ENCODE data around the gene COPG1. TPM values are rescaled to one million over a fixed set of nuclear protein-coding genes. Genes with fewer than 3 reads are reported as not detected.
A peak's percentile ranks its signal among the peaks of the same experiment; 100 is the strongest.
"Not testable (repeated sequence)": the region's sequence is repeated elsewhere in the genome, so short reads cannot be mapped to it uniquely, and the experiment has no call there.

The COPG1 gene
- total RNA-seq, 2 donors from 2014 or later = 203 to 236 TPM

- no peak overlapping the region for H3K27ac Mint-ChIP-seq
Observed at GRCh38 chr3:129254536-129255230, 5.3 kb downstream of the COPG1 start.

DNA sequence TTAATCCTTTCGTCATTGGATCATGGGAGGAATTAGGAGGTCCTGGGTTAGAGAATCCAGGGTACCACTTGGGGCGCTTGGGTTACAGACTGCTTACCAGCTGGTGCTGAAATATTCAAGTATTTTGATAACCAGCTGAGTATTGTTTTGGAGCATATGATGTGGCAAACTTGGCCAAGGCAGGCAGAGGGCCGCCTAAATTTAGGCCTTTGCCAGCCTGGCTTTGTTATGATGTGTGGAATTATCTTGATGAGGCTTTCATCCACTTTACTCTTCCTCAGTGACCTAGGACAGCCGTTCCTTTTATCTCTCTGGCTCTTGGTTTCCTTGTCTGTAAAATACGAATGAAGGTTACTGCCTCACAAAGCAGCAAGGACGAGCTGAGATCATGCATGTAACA, 6.9 kb downstream of the COPG1 start:
- no peaks in the 10 kb centered on the region for H3K27me3 Mint-ChIP-seq
- H3K27ac Mint-ChIP-seq = no peak overlapping the region
- H3K4me1 Mint-ChIP-seq (ENCODE audit: low read depth in 2 of 2) = peaks cover 21 to 33% of the 10 kb centered on the region in 2 donors
- H3K9me3 Mint-ChIP-seq = no peaks in the 10 kb centered on the region
- ATAC-seq (no peak), DNase-seq (ENCODE audit: low spot score) (no peak)
- no peak overlapping the region for H3K4me3 Mint-ChIP-seq
- H3K36me3 Mint-ChIP-seq = peaks cover 29% of the 10 kb centered on the region

More at GRCh38 chr3:129254536-129255230, 5.3 kb downstream of the COPG1 start:
- DNase-seq (ENCODE audit: low spot score) (no peak), ATAC-seq (no peak)
- Mint-ChIP-seq H3K9me3 (no peaks in the 10 kb centered on the region), H3K27me3 (no peaks in the 10 kb centered on the region), H3K36me3 (peaks cover 23% of the 10 kb centered on the region), H3K4me1 (ENCODE audit: low read depth in 2 of 2) (peaks cover 25 to 37% of the 10 kb centered on the region in 2 donors), H3K4me3 (no peak overlapping the region)

DNA sequence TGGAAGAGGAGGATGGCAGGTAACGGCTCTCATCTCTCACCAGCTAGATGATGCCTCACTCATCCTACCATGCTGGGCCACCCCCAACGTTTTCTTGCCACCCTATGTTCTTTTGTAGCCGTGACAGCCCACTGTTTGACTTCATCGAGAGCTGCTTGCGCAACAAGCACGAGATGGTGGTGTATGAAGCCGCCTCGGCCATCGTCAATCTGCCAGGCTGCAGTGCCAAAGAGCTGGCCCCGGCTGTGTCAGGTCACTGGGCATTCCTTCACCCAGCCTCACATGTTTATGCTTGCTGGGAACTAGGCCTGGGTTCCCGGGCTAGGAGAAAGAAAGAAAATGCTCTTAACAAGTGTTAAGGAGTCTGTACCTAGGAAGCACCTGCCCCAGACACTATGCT, 8.2 kb downstream of the COPG1 start:
- DNase-seq (ENCODE audit: low spot score) = no peak
- peaks cover 14 to 32% of the 10 kb centered on the region in 2 donors for H3K4me1 Mint-ChIP-seq (ENCODE audit: low read depth in 2 of 2)
- no peaks in the 10 kb centered on the region for H3K27me3 Mint-ChIP-seq
- H3K9me3 Mint-ChIP-seq = no peaks in the 10 kb centered on the region
- no peak overlapping the region for H3K4me3 Mint-ChIP-seq
- H3K27ac Mint-ChIP-seq = no peak overlapping the region
- peaks cover 30% of the 10 kb centered on the region for H3K36me3 Mint-ChIP-seq
- ATAC-seq = no peak

DNA sequence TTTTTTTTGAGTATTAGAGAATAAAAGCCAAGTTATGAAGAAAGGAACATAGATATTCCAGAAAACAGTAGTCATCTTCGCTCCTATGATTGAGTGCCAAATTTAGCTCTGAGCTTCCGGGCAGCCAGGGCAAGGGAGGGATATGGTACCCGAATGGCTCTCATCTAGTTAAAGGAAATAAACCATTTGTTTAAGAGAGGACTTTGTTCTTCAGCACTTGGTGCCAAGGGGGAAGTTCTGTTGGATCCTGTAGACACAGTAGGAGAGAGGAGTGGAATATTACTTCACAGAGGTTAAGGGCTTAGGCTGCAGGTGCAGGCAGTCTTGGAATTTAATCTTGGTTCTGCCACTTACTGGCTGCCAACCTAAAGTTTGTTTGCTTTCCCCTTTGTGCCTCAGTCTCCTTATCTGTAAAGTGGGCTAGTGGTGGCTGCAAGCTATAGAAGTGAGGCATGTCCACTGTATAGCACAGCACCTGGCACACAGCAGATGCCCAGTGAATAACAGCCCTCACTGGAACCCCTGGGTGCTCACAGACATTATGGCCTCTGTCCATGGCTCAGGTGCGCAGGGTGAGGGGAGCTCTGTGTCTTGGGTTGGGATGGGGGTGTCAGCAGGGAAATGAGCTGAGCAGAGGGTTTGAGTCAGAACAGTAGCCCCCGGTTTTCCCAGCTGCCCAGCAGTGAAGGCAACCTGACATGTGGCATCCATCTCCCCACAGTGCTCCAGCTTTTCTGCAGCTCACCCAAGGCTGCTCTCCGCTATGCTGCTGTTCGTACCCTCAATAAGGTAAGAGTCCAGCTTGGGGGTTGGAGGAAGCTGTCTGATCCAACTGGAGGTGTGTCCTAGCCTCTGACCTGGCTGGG, 10.4 kb downstream of the COPG1 start:
- Mint-ChIP-seq H3K27ac (no peak overlapping the region), H3K36me3 (peaks cover 36% of the 10 kb centered on the region), H3K27me3 (no peaks in the 10 kb centered on the region), H3K4me1 (ENCODE audit: low read depth in 2 of 2) (peaks cover 6 to 31% of the 10 kb centered on the region in 2 donors), H3K4me3 (no peak overlapping the region), H3K9me3 (no peaks in the 10 kb centered on the region)
- DNase-seq (ENCODE audit: low spot score) (no peak), ATAC-seq (no peak)

- H3K27me3 Mint-ChIP-seq = no peaks in the 10 kb centered on the region
- peaks cover 36% of the 10 kb centered on the region for H3K36me3 Mint-ChIP-seq
- no peak for ATAC-seq
- H3K4me3 Mint-ChIP-seq = no peak overlapping the region
- H3K27ac Mint-ChIP-seq = no peak overlapping the region
- DNase-seq (ENCODE audit: low spot score) = no peak
- H3K9me3 Mint-ChIP-seq = no peaks in the 10 kb centered on the region
- peaks cover 6 to 31% of the 10 kb centered on the region in 2 donors for H3K4me1 Mint-ChIP-seq (ENCODE audit: low read depth in 2 of 2)
Observed at GRCh38 chr3:129260606-129261005, 11.2 kb downstream of the COPG1 start.

DNA sequence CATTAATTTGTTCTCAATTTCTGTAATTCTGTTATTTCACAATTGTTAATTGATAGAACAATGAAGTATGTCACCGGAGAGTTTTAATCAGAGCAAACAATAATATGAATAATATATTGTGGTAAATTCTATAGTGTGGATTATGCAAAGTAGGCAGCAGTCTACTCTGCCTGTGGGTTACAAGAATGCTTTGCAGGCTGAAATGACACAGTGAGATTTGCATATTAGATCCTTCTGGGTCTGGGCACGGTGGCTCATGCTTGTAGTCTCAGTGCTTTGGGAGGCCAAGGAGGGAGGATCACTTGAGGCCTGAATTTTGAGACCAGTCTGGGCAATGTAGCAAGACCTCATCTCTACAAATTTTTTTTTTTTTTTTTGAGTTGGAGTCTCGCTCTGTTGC, 12.5 kb downstream of the COPG1 start:
- Mint-ChIP-seq H3K27me3 (no peaks in the 10 kb centered on the region), H3K36me3 (peaks cover 42% of the 10 kb centered on the region), H3K9me3 (no peaks in the 10 kb centered on the region), H3K4me1 (ENCODE audit: low read depth in 2 of 2) (peaks cover 6 to 27% of the 10 kb centered on the region in 2 donors), H3K4me3 (no peak overlapping the region), H3K27ac (no peak overlapping the region)
- DNase-seq (ENCODE audit: low spot score) = no peak
- no peak for ATAC-seq

- ATAC-seq (peak in 1 of 2 donors; percentile 13), DNase-seq (ENCODE audit: low spot score) (no peak)
- no peaks in the 10 kb centered on the region for H3K27me3 Mint-ChIP-seq
- peaks cover 41% of the 10 kb centered on the region for H3K36me3 Mint-ChIP-seq
- H3K27ac Mint-ChIP-seq = peak overlapping the region in 1 of 2 donors; percentile 21
- H3K4me3 Mint-ChIP-seq = no peak overlapping the region
- H3K4me1 Mint-ChIP-seq (ENCODE audit: low read depth in 2 of 2) = peaks cover 6 to 27% of the 10 kb centered on the region in 2 donors
- H3K9me3 Mint-ChIP-seq = no peaks in the 10 kb centered on the region
Observed at GRCh38 chr3:129263161-129263910, 13.9 kb downstream of the COPG1 start.

DNA sequence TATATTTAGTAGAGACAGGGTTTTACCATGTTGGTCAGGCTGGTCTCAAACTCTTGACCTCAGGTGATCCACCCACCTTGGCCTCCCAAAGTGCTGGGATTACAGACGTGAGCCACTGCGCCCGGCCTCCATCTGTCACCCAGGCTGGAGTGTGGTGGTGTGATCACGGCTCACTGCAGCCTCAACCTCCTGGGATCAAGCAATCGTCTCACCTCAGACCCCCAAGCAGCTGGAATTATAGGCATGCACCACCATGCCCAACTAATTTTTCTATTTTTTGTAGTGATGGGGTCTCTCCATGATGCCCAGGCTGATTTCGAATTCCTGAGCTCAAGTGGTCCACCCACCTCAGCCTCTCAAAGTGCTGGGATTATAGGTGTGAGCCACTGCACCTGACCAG, 15.6 kb downstream of the COPG1 start:
- Mint-ChIP-seq H3K4me1 (ENCODE audit: low read depth in 2 of 2) (peaks cover 6 to 22% of the 10 kb centered on the region in 2 donors), H3K36me3 (peaks cover 50% of the 10 kb centered on the region)
- H3K27me3 Mint-ChIP-seq; DNase-seq (ENCODE audit: low spot score); H3K9me3 Mint-ChIP-seq; H3K27ac Mint-ChIP-seq; ATAC-seq; H3K4me3 Mint-ChIP-seq: not testable (repeated sequence)

DNA sequence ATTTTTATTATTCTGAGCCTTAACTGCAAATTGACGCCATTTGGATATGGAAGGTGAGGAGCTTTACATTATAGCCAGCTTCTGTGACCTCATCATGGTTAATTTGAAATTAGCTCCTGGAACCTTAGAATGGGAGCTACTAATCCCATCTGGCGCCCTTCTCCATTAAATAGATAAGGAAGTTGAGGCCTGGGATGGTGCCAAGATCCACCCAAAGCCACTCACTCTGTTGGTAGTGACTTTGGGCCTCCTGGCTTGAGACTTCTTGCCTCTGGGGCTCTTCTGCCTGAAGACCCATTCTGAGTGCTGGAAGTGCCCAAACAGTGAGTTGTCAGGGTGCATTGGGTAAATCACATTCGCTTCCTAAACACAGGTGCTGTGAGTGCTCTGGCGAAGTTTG, 17.2 kb downstream of the COPG1 start:
- DNase-seq (ENCODE audit: low spot score) = no peak
- H3K9me3 Mint-ChIP-seq = no peaks in the 10 kb centered on the region
- ATAC-seq = no peak
- H3K27ac Mint-ChIP-seq = no peak overlapping the region
- H3K4me3 Mint-ChIP-seq = no peak overlapping the region
- H3K4me1 Mint-ChIP-seq (ENCODE audit: low read depth in 2 of 2) = peaks cover 0 to 15% of the 10 kb centered on the region in 2 donors
- no peaks in the 10 kb centered on the region for H3K27me3 Mint-ChIP-seq
- peaks cover 51% of the 10 kb centered on the region for H3K36me3 Mint-ChIP-seq

GRCh38 chr3:129268396-129268795, 19.0 kb downstream of the COPG1 start:
- H3K4me3 Mint-ChIP-seq = no peak overlapping the region
- H3K36me3 Mint-ChIP-seq = peaks cover 44% of the 10 kb centered on the region

DNA sequence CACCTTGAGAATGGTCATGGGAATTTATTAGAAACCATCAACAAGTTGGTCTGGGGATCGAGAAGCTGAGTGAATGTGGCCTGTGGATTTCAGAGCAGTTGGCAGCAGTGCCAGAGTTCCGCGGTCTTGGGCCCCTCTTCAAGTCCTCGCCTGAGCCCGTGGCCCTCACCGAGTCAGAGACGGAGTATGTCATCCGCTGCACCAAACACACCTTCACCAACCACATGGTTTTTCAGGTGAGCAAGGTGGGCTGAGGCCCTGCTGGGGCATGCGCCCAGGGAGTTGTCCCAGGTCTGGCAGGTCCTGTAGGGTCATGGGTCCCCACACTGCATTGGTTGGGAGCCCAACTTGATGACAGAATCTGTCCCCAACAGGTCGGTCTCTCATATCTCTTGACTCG, 22.3 kb downstream of the COPG1 start:
- H3K36me3 Mint-ChIP-seq = peaks cover 50% of the 10 kb centered on the region
- no peak for DNase-seq (ENCODE audit: low spot score)
- peaks cover 0 to 4% of the 10 kb centered on the region in 2 donors for H3K4me1 Mint-ChIP-seq (ENCODE audit: low read depth in 2 of 2)
- H3K27ac Mint-ChIP-seq = no peak overlapping the region
- ATAC-seq = no peak
- no peaks in the 10 kb centered on the region for H3K9me3 Mint-ChIP-seq
- H3K4me3 Mint-ChIP-seq = no peak overlapping the region
- H3K27me3 Mint-ChIP-seq = no peaks in the 10 kb centered on the region

More at GRCh38 chr3:129268396-129268795, 19.0 kb downstream of the COPG1 start:
- Mint-ChIP-seq H3K4me1 (ENCODE audit: low read depth in 2 of 2) (peaks cover 0 to 8% of the 10 kb centered on the region in 2 donors), H3K27me3 (no peaks in the 10 kb centered on the region), H3K9me3 (no peaks in the 10 kb centered on the region), H3K27ac (peak overlapping the region in 1 of 2 donors; percentile 43)
- DNase-seq (ENCODE audit: low spot score) (no peak), ATAC-seq (no peak)

DNA sequence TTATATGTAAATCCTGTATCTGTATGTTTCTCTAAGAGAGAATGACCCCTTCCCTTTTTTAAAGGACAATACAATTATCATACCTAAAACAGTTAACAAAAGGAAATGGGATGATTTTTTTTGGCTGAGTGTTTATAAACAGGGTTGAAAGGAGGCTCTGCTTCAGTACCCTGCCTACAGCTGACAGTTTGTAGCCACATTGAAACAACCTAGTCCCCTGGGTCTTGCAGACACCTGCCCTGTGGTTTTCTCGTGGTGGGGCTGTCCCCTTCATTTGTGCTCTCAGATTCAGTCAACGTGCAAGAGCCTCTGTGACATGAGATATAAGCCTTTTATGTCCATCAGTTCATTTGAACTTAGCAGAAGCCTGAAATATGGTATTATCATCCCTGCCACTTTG, 27.0 kb downstream of the COPG1 start:
- Mint-ChIP-seq H3K27ac (peak overlapping the region; percentile 7 to 13), H3K9me3 (no peaks in the 10 kb centered on the region), H3K4me1 (ENCODE audit: low read depth in 2 of 2) (peaks cover 19 to 26% of the 10 kb centered on the region in 2 donors), H3K4me3 (no peak overlapping the region), H3K36me3 (peaks cover 29% of the 10 kb centered on the region), H3K27me3 (no peaks in the 10 kb centered on the region)
- DNase-seq (ENCODE audit: low spot score) (no peak), ATAC-seq (no peak)

GRCh38 chr3:129277829-129278271, 28.4 kb downstream of the COPG1 start:
- DNase-seq (ENCODE audit: low spot score) (no peak), ATAC-seq (no peak)
- H3K9me3 Mint-ChIP-seq = no peaks in the 10 kb centered on the region
- peaks cover 28 to 36% of the 10 kb centered on the region in 2 donors for H3K4me1 Mint-ChIP-seq (ENCODE audit: low read depth in 2 of 2)
- H3K27ac Mint-ChIP-seq = peak overlapping the region; percentile 88 to 92
- peak overlapping the region; percentile 89 for H3K4me3 Mint-ChIP-seq
- H3K36me3 Mint-ChIP-seq = peaks cover 26% of the 10 kb centered on the region
- no peaks in the 10 kb centered on the region for H3K27me3 Mint-ChIP-seq

Measured in natural killer cell treated with Interleukin-12 subunit alpha and Interleukin-12 subunit beta and Interleukin-15 and Interleukin-18, amount 100 ng/mL, for 72 hours (primary cell).